HuH-7.5 (cell line): ENCODE data around the gene KAT6B.
A peak's percentile ranks its signal among the peaks of the same experiment; 100 is the strongest.

Source experiments
- DNase-seq: peaks from one replicate; pipeline ENCODE4 v3.0.0; 2011; ENCODE audit warnings: low spot score

The KAT6B gene

GRCh38 chr10:75068523-75068922, 242.1 kb downstream of the KAT6B start:
- DNase-seq: no peak

GRCh38 chr10:75070476-75070875, 244.1 kb downstream of the KAT6B start:
- DNase-seq: no peak

GRCh38 chr10:75070961-75071428, 244.6 kb downstream of the KAT6B start:
- DNase-seq: no peak

GRCh38 chr10:75071756-75072155, 245.4 kb downstream of the KAT6B start:
- DNase-seq: no peak

GRCh38 chr10:75072727-75073126, 246.3 kb downstream of the KAT6B start:
- no peak for DNase-seq

GRCh38 chr10:75073442-75073841, 247.0 kb downstream of the KAT6B start:
- no peak for DNase-seq

GRCh38 chr10:75074711-75075445, 248.5 kb downstream of the KAT6B start:
- DNase-seq: peak; percentile 25

- DNase-seq: no peak
These were observed 249.9 kb downstream of the KAT6B start for GRCh38 chr10:75076348-75076747.

- DNase-seq: no peak
These were observed 253.2 kb downstream of the KAT6B start for GRCh38 chr10:75079436-75080083.

- no peak for DNase-seq
These were observed 254.2 kb downstream of the KAT6B start for GRCh38 chr10:75080554-75080953.

GRCh38 chr10:75081379-75081778, 255.0 kb downstream of the KAT6B start:
- no peak for DNase-seq
